Measurements from ENCODE around the gene PDE1A.

Gene PDE1A

DNA sequence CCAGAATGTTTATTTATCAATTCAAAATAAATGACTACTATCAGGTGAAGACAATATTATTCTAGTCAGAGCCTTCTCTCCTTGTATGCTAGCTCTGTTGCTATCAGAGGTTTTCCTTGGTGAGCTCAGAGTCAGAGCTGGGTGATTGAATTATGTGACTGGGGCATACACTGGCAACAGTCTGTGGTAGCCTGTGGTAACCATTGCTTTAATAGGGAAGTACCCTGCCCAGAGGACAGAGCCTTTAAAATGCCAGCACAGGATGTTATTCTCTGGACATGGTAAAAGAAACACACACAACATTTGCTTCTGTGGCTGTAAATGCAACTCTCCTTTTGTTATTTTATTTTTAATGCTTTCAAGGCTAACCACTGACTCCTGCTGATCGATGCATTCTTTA lies 316.5 kb downstream of the PDE1A start:
- DNase-seq (ENCODE audit: low read depth), result no peak
- H3K4me3 ChIP-seq (ENCODE audit: low read depth, low read length), result no peak overlapping the region
- TF ChIP-seq, protein P1, sequence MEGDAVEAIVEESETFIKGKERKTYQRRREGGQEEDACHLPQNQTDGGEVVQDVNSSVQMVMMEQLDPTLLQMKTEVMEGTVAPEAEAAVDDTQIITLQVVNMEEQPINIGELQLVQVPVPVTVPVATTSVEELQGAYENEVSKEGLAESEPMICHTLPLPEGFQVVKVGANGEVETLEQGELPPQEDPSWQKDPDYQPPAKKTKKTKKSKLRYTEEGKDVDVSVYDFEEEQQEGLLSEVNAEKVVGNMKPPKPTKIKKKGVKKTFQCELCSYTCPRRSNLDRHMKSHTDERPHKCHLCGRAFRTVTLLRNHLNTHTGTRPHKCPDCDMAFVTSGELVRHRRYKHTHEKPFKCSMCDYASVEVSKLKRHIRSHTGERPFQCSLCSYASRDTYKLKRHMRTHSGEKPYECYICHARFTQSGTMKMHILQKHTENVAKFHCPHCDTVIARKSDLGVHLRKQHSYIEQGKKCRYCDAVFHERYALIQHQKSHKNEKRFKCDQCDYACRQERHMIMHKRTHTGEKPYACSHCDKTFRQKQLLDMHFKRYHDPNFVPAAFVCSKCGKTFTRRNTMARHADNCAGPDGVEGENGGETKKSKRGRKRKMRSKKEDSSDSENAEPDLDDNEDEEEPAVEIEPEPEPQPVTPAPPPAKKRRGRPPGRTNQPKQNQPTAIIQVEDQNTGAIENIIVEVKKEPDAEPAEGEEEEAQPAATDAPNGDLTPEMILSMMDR (IDR thresholded peaks at IDR 0.05; ENCODE audit: low read depth, low read length, missing control alignments), result no peak
- in situ Hi-C loops (cut with HindIII; ENCODE audit: low sequenced_read_pairs), result no loop called here

DNA sequence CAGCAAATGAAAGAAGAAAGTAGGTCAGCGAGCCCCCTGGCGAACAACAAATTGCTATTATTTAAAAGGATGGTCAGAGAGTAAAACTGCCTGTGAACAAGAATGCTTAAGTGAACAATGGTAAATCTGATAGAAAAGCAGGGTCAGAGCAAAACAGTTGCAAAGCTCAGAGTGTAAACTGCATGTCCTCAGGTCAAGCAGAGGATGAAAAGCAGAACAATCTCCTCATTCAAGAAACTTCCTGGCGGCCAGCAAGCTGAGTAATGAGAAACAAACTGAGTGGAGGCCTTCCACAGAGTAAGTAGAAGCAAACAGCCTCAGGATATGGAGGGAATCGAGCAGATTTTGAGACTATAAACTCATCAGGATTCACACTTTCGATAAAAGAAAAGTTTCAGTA lies 323.3 kb downstream of the PDE1A start:
- no peak for DNase-seq (ENCODE audit: low read depth)
- in situ Hi-C loops (cut with HindIII; ENCODE audit: low sequenced_read_pairs), result no loop called here
- no peak overlapping the region for H3K4me3 ChIP-seq (ENCODE audit: low read depth, low read length)
- TF ChIP-seq, protein P1 (IDR thresholded peaks at IDR 0.05; ENCODE audit: low read depth, low read length, missing control alignments), result no peak

DNA sequence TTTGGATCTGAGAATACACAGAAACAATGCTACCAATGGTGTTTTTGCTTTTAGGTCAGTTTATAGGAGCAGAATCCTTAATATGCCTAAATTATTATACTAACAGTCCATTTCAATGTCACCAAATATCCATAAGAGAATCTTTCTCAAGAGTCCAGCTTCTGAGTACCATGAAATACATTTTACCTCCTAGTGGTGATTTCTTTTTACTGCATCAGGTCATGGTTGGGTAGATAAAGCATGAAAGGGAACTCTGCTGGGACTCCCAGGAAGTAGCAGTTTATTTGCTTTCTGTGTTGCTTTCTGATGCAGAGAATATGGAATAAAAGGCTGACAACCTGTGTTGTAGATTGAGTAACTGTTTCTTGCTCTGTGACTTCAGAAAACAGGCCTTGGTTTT lies 325.6 kb downstream of the PDE1A start:
- no peak for DNase-seq (ENCODE audit: low read depth)
- TF ChIP-seq, protein P1 (IDR thresholded peaks at IDR 0.05; ENCODE audit: low read depth, low read length, missing control alignments), result no peak
- in situ Hi-C loops (cut with HindIII; ENCODE audit: low sequenced_read_pairs), result no loop called here
- H3K4me3 ChIP-seq (ENCODE audit: low read depth, low read length), result no peak overlapping the region

DNA sequence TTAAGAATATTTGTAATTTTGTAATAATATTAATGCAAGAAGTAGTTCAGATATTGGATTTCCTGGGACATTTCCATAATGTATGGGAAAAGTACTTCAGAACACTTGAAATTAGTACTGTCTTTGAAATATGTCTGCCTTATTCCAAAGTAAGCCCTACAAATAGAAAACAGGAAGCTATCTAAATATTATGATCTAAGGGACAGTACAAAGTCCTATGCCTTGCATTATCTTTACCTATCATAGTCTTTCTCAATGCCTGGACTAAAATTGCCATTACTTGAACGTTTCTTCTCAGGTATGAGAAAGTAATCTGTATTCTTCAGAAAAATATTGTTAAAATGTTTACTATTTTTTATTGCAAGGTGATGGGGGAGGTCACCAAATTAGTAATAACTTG lies 328.2 kb downstream of the PDE1A start:
- TF ChIP-seq, protein P1 (IDR thresholded peaks at IDR 0.05; ENCODE audit: low read depth, low read length, missing control alignments), result no peak
- in situ Hi-C loops (cut with HindIII; ENCODE audit: low sequenced_read_pairs), result loop anchor here (25.0 kb wide), 1 partner anchor 336 kb away; no protein-coding TSS in a partner anchor
- no peak for DNase-seq (ENCODE audit: low read depth)
- H3K4me3 ChIP-seq (ENCODE audit: low read depth, low read length), result no peak overlapping the region

DNA sequence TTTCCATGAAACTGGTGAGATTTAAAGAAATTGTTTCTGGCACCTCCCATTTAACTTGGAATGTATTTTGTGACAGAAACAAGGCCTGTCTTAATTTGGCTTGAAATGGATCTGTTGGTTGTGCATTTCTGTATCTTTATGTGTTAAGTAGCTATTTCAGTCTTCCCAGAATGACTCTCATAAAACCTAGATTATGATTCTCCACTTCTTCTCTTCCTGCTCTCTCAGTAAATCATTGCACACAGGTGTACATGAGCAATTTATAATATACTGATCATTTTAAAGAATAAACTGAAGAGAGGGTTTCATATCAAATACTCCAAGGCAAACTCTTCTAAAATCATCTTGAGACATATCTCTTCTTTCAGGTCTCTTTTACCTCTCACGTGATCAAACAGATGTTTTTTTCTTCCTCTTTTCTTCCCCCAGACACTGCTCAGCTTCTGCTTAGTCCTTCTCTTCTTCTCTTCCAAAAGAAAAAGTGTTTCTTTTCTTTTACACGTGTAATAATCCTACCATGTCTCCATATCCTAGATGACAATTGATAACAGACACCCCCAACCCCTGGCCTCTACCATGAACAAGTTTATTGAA lies 329.2 kb downstream of the PDE1A start:
- no peak for DNase-seq (ENCODE audit: low read depth)
- in situ Hi-C loops (cut with HindIII; ENCODE audit: low sequenced_read_pairs), result loop anchor here (25.0 kb wide), 1 partner anchor 335 kb away; no protein-coding TSS in a partner anchor
- H3K4me3 ChIP-seq (ENCODE audit: low read depth, low read length), result no peak overlapping the region
- TF ChIP-seq, protein P1 (IDR thresholded peaks at IDR 0.05; ENCODE audit: low read depth, low read length, missing control alignments), result no peak

DNA sequence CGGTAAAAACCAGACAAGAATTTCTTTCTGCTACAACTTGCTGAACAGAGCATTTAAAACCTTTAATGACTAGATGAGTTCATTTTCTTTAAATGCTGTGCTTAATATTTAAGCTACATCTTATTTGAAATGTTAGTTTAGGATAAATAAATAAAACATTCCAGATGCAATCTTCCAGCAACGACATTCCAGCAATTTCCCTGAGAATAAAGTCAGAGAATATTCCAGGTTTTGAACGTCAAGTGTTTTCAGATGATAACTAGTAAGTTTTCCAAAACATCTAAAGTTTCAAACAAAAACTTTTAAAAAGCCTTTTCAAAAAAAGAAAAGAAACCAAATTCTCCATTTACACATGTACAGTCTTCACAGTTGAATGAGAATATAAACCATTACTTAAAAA lies 336.4 kb downstream of the PDE1A start:
- H3K4me3 ChIP-seq (ENCODE audit: low read depth, low read length), result no peak overlapping the region
- TF ChIP-seq, protein P1 (IDR thresholded peaks at IDR 0.05; ENCODE audit: low read depth, low read length, missing control alignments), result no peak
- DNase-seq (ENCODE audit: low read depth), result no peak
- in situ Hi-C loops (cut with HindIII; ENCODE audit: low sequenced_read_pairs), result loop anchor here (25.0 kb wide), 1 partner anchor 328 kb away; no protein-coding TSS in a partner anchor
